BLaER1 treated with 17β-estradiol and CSF1 and Interleukin-3, amounts not matched to agents 10 nM and 100 nM (cell line): ENCODE measurements around the gene MSI2.

Experiments
- H3K27ac ChIP-seq, 11 experiments: shearing (Covaris generic); formaldehyde crosslinking; 2 replicates each; pipeline ENCODE4 v1.8.1; 2022
- H3K27me3 ChIP-seq, 11 experiments: shearing (Covaris generic); formaldehyde crosslinking; 2 replicates each; pipeline ENCODE4 v1.8.1; 2022
- H3K36me3 ChIP-seq, 11 experiments: shearing (Covaris generic); formaldehyde crosslinking; 2 replicates each; pipeline ENCODE4 v1.8.1; 2022
- H3K4me1 ChIP-seq, 10 experiments: shearing (Covaris generic); formaldehyde crosslinking; 2 replicates each; pipeline ENCODE4 v1.8.1; 2022
- H3K4me2 ChIP-seq, 11 experiments: shearing (Covaris generic); formaldehyde crosslinking; 2 replicates each; pipeline ENCODE4 v1.8.1; 2022
- H3K4me3 ChIP-seq, 10 experiments: shearing (Covaris generic); formaldehyde crosslinking; 2 replicates each; pipeline ENCODE4 v1.8.1; 2022
- H3K9ac ChIP-seq, 11 experiments: shearing (Covaris generic); formaldehyde crosslinking; 2 replicates each; pipeline ENCODE4 v1.8.1; 2022
- H3K9me3 ChIP-seq, 11 experiments: shearing (Covaris generic); formaldehyde crosslinking; replicated peaks in 1 of 11; 2 replicates each; pipeline ENCODE4 v1.8.1; 2022
- H4K20me1 ChIP-seq, 11 experiments: shearing (Covaris generic); formaldehyde crosslinking; 2 replicates each; pipeline ENCODE4 v1.8.1; 2022
- Cebpa-rat ChIP-seq, 11 experiments: shearing (Covaris generic); IDR thresholded peaks; 2 replicates each; pipeline ENCODE4 v1.8.1; 2022

The MSI2 gene

GRCh38 chr17:57356719-57357391 is 100.5 kb downstream of the MSI2 start:
- Histone ChIP-seq H3K27ac (peak overlapping the region in 9 of 11 experiments; percentile 22 to 75 (median 60); a peak in 17 of 22 replicates), H3K4me1 (peaks cover 20 to 84% (median 61%) of the 10 kb centered on the region in 10 experiments), H3K4me2 (peak overlapping the region; percentile 78 to 98 (median 89))

GRCh38 chr17:57357392-57357784 is 101.1 kb downstream of the MSI2 start:
- peaks cover 0 to 49% (median 15%) of the 10 kb centered on the region in 11 experiments; a peak in 17 of 22 replicates for H3K36me3 ChIP-seq
- H3K4me3 ChIP-seq: peak overlapping the region in 8 of 10 experiments; percentile 15 to 50 (median 39); a peak in 12 of 20 replicates
- peak overlapping the region in 9 of 11 experiments; percentile 42 to 72 (median 59); a peak in 17 of 22 replicates for H3K9ac ChIP-seq
- no peak for TF ChIP-seq Cebpa-rat (IDR thresholded peaks at IDR 0.05)
- peak overlapping the region; percentile 78 to 98 (median 89) for H3K4me2 ChIP-seq
- H3K4me1 ChIP-seq: peaks cover 20 to 80% (median 60%) of the 10 kb centered on the region in 10 experiments
- H4K20me1 ChIP-seq: peaks cover 14 to 100% (median 54%) of the 10 kb centered on the region in 11 experiments; a peak in 18 of 22 replicates
- H3K9me3 ChIP-seq: 0 out of 22 replicates have a peak, but pooled peaks cover 0 to 3% (median 0%) of the 10 kb centered on the region in 11 experiments
- H3K27ac ChIP-seq: peak overlapping the region in 9 of 11 experiments; percentile 22 to 75 (median 60); a peak in 17 of 22 replicates
- H3K27me3 ChIP-seq: no peaks in the 10 kb centered on the region; a peak in 1 of 22 replicates

More at GRCh38 chr17:57356719-57357391, 100.5 kb downstream of the MSI2 start:
- Histone ChIP-seq H3K9ac (peak overlapping the region in 9 of 11 experiments; percentile 42 to 72 (median 59); a peak in 17 of 22 replicates), H4K20me1 (peaks cover 14 to 100% (median 54%) of the 10 kb centered on the region in 11 experiments; a peak in 18 of 22 replicates), H3K9me3 (0 out of 22 replicates have a peak, but pooled peaks cover 0 to 3% (median 0%) of the 10 kb centered on the region in 11 experiments), H3K27me3 (no peaks in the 10 kb centered on the region; a peak in 1 of 22 replicates), H3K4me3 (peak overlapping the region in 8 of 10 experiments; percentile 15 to 50 (median 39); a peak in 12 of 20 replicates), H3K36me3 (peaks cover 0 to 49% (median 15%) of the 10 kb centered on the region in 11 experiments; a peak in 17 of 22 replicates)
- no peak for TF ChIP-seq Cebpa-rat (IDR thresholded peaks at IDR 0.05)

- Histone ChIP-seq H3K36me3 (peaks cover 0 to 48% (median 10%) of the 10 kb centered on the region in 11 experiments; a peak in 13 of 22 replicates), H3K9me3 (no peaks in the 10 kb centered on the region), H3K27me3 (no peaks in the 10 kb centered on the region; a peak in 1 of 22 replicates), H3K4me3 (peak overlapping the region in 3 of 10 experiments; percentile 15 to 48 (median 46); a peak in 3 of 20 replicates), H3K4me1 (peaks cover 20 to 75% (median 58%) of the 10 kb centered on the region in 10 experiments), H3K4me2 (peak overlapping the region; percentile 78 to 98 (median 89)), H3K27ac (peak overlapping the region in 6 of 11 experiments; percentile 52 to 75 (median 66); a peak in 11 of 22 replicates), H4K20me1 (peaks cover 14 to 100% (median 53%) of the 10 kb centered on the region in 11 experiments; a peak in 18 of 22 replicates), H3K9ac (peak overlapping the region in 8 of 11 experiments; percentile 46 to 72 (median 62); a peak in 12 of 22 replicates)
- no peak for TF ChIP-seq Cebpa-rat (IDR thresholded peaks at IDR 0.05)
These were observed 101.6 kb downstream of the MSI2 start for GRCh38 chr17:57357830-57358430.

GRCh38 chr17:57360266-57360665 is 103.9 kb downstream of the MSI2 start:
- Histone ChIP-seq H3K27ac (peak overlapping the region in 1 of 11 experiments; percentile 41; a peak in 1 of 22 replicates), H4K20me1 (peaks cover 10 to 100% (median 37%) of the 10 kb centered on the region in 11 experiments; a peak in 17 of 22 replicates)

GRCh38 chr17:57362797-57363556 is 106.7 kb downstream of the MSI2 start:
- H3K36me3 ChIP-seq: peaks cover 0 to 86% (median 11%) of the 10 kb centered on the region in 11 experiments; a peak in 13 of 22 replicates

More at GRCh38 chr17:57360266-57360665, 103.9 kb downstream of the MSI2 start:
- Histone ChIP-seq H3K27me3 (no peaks in the 10 kb centered on the region), H3K36me3 (peaks cover 0 to 65% (median 11%) of the 10 kb centered on the region in 11 experiments; a peak in 12 of 22 replicates), H3K4me1 (peaks cover 24 to 72% (median 58%) of the 10 kb centered on the region in 10 experiments), H3K4me3 (no peak overlapping the region), H3K9ac (no peak overlapping the region), H3K9me3 (no peaks in the 10 kb centered on the region), H3K4me2 (peak overlapping the region in 3 of 11 experiments; percentile 12 to 18 (median 16); a peak in 3 of 22 replicates)
- no peak for TF ChIP-seq Cebpa-rat (IDR thresholded peaks at IDR 0.05)

GRCh38 chr17:57363580-57363979 is 107.3 kb downstream of the MSI2 start:
- Histone ChIP-seq H3K4me1 (peaks cover 20 to 65% (median 55%) of the 10 kb centered on the region in 10 experiments), H3K4me3 (no peak overlapping the region), H3K36me3 (peaks cover 0 to 88% (median 11%) of the 10 kb centered on the region in 11 experiments; a peak in 13 of 22 replicates), H3K27me3 (no peaks in the 10 kb centered on the region), H3K9me3 (no peaks in the 10 kb centered on the region), H3K27ac (no peak overlapping the region), H3K9ac (no peak overlapping the region), H4K20me1 (peaks cover 0 to 100% (median 9%) of the 10 kb centered on the region in 11 experiments; a peak in 7 of 22 replicates), H3K4me2 (peak overlapping the region in 3 of 11 experiments; percentile 17 to 26 (median 22); a peak in 3 of 22 replicates)
- no peak for TF ChIP-seq Cebpa-rat (IDR thresholded peaks at IDR 0.05)

More at GRCh38 chr17:57362797-57363556, 106.7 kb downstream of the MSI2 start:
- no peaks in the 10 kb centered on the region for H3K9me3 ChIP-seq
- peaks cover 0 to 100% (median 12%) of the 10 kb centered on the region in 11 experiments; a peak in 9 of 22 replicates for H4K20me1 ChIP-seq
- no peak overlapping the region for H3K4me3 ChIP-seq
- H3K9ac ChIP-seq: no peak overlapping the region
- no peak overlapping the region for H3K4me2 ChIP-seq
- TF ChIP-seq Cebpa-rat (IDR thresholded peaks at IDR 0.05): no peak
- no peak overlapping the region for H3K27ac ChIP-seq
- H3K27me3 ChIP-seq: no peaks in the 10 kb centered on the region
- H3K4me1 ChIP-seq: peaks cover 21 to 71% (median 57%) of the 10 kb centered on the region in 10 experiments

- Histone ChIP-seq H3K36me3 (peaks cover 0 to 88% (median 11%) of the 10 kb centered on the region in 11 experiments; a peak in 13 of 22 replicates), H4K20me1 (peaks cover 0 to 100% (median 9%) of the 10 kb centered on the region in 11 experiments; a peak in 6 of 22 replicates), H3K27ac (0 out of 22 replicates have a peak overlapping the region, but pooled peaks of 1 of the 11 experiments have one; percentile 3), H3K27me3 (no peaks in the 10 kb centered on the region), H3K9ac (no peak overlapping the region), H3K9me3 (no peaks in the 10 kb centered on the region), H3K4me1 (peaks cover 20 to 66% (median 60%) of the 10 kb centered on the region in 10 experiments), H3K4me3 (no peak overlapping the region), H3K4me2 (peak overlapping the region in 9 of 11 experiments; percentile 17 to 59 (median 42); a peak in 14 of 22 replicates)
- TF ChIP-seq Cebpa-rat (IDR thresholded peaks at IDR 0.05): no peak
These were observed 107.8 kb downstream of the MSI2 start for GRCh38 chr17:57363998-57364643.
